Inferior parietal cortex (tissue), 1 donor: Measurements from ENCODE around the gene IARS2.
"Not testable (repeated sequence)": the region's sequence is repeated elsewhere in the genome, so short reads cannot be mapped to it uniquely, and the experiment has no call there.

Experiments used
- DNase-seq: peaks from one replicate; pipeline ENCODE4 v3.0.0-alpha.2; 2016; ENCODE audit errors: extremely low spot score

IARS2 gene

GRCh38 chr1:220112600-220112999 is 18.7 kb downstream of the IARS2 start:
- not testable (repeated sequence) for DNase-seq

GRCh38 chr1:220113136-220113695 is 19.3 kb downstream of the IARS2 start:
- no peak for DNase-seq

DNA sequence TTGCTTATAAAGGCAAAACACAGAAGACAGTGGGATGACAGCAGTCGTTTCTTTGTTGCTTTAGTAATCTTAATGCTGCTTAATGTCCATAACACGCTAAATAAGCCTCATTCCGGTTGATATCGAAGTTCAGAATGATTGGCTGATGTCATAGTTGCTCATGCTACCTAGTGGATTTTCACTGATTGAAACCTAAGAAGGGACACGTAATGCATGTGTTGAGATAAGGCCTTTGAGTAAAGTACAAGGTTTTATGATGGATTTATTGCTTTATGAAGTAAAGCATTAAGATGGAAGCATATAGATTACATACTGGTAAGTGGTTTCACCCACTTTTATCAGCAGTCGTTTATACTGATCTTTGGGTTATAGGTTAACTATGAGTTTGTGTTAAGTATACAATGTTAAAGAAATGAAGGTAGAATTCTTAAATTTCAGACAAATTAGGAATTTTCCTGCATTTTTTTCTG is 25.1 kb downstream of the IARS2 start:
- no peak for DNase-seq

GRCh38 chr1:220121791-220122530 is 28.0 kb downstream of the IARS2 start:
- DNase-seq: no peak

DNA sequence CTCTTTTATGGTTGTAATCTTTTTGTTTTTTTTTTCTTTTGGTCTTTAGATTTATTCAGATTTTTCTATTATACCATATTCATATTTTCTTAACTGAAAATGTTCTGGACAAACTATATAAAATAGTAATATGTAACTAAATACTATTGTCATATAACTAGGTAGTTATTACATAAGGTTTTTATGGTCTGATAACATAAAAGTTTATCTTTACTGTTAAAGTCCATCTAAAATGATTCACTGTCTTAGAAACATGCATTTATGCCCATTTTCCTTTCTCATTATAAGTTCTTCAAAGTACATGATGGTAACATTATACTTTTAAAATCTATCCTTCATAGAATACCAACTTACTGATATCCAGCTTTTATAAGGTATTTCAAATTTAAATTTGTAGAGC is 29.1 kb downstream of the IARS2 start:
- DNase-seq: no peak

DNA sequence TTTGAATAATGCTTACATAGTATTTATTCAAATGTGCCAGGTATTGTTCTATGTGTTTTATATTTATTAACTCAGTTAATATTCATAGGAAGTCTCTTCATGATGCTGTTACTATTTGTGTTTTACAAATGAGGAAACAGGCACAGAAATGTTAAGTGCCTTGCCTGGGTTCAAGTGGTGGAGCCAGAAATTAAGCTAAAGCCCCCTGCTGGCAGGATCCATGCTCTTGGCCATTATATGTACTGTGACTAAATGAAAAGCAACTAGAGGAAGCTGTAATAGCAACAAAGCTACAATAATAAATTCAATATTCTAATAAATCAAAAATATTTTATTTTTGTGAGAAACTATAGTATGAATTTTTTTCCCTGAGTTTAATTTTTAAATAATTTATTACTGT is 30.0 kb downstream of the IARS2 start:
- DNase-seq: no peak

DNA sequence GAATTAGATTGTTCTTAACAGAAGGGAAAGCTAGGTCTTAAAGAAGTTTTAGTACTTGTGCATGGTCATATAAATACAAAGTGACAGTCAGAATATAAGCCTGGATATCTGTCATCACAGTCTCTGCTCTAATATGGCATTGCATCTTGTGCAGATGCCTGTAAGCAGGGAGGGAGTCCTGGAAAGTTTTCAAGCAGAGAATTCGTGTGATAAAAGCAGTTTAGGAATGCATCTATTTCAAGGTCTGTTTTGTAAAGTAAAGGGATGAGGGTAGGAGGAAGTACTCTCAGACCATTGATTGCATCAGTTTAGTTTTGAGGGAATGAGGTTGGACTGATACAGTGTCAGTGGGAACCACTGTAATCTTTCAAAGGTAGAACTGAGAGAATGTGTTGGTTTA is 30.6 kb downstream of the IARS2 start:
- no peak for DNase-seq

DNA sequence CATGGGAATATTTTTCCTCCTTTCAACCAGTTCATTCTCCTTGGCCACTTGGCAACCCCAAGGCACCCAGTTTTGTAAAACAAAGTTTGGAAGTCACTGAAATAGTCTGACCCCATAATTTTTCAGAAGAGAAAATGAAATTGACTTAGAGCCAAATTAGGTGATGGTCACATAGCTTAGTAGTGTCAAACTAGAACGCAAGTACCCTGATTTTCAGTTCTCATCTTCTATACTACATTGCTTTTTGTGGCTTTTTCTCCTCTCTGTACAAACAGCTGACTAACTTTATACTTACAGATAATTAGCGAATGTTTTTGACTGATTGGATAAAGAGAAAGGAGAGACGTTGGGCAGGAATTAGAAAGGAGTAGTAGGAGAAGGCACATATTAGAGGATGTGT is 33.1 kb downstream of the IARS2 start:
- DNase-seq: no peak

- no peak for DNase-seq
Measured at GRCh38 chr1:220129479-220130210, 35.7 kb downstream of the IARS2 start.

GRCh38 chr1:220135755-220136154 is 41.8 kb downstream of the IARS2 start:
- no peak for DNase-seq

- no peak for DNase-seq
Measured at GRCh38 chr1:220137019-220137786, 43.3 kb downstream of the IARS2 start.

- no peak for DNase-seq
Measured at GRCh38 chr1:220139966-220140365, 46.0 kb downstream of the IARS2 start.

- no peak for DNase-seq
Measured at GRCh38 chr1:220144051-220144450, 50.1 kb downstream of the IARS2 start.

GRCh38 chr1:220149742-220150141 is 55.8 kb downstream of the IARS2 start:
- no peak for DNase-seq

DNA sequence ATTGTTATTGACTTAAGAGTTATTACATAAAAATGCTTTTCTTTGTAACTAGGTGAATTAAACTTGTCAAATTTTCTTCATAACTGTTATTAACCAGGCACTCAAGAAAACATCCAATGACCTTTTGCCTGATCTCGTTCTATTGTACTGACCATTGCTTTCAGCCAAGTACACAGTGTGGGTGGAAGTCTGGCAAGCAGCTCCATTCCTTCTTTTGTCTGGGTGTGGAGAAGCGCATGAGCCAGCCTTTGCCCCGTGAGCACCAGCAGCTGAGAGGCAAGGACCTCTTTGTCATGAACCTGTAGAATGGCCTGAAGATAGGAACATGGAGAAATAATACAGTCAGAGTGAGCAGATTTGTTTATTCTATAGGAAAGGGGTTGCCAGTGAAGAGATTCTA is 57.5 kb downstream of the IARS2 start:
- no peak for DNase-seq

DNA sequence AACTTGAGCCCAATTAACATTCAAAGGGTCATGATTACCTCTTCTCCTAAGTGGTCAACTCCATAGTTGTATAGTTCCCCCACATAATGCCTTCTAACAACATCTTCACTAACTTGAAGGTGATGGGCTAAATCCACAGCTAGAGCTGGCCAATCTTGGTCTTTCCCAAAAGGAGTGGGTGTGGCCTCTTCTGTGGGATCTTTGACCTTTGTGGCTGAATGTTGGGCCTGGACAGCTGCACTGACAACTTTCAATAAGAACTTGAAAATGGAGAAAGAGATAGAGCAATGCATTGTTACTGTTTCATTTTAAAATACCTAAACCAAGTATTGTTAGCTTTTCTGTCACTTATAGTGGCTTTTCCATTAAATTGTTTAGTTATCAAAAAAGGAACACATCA is 59.2 kb downstream of the IARS2 start:
- DNase-seq: no peak

DNA sequence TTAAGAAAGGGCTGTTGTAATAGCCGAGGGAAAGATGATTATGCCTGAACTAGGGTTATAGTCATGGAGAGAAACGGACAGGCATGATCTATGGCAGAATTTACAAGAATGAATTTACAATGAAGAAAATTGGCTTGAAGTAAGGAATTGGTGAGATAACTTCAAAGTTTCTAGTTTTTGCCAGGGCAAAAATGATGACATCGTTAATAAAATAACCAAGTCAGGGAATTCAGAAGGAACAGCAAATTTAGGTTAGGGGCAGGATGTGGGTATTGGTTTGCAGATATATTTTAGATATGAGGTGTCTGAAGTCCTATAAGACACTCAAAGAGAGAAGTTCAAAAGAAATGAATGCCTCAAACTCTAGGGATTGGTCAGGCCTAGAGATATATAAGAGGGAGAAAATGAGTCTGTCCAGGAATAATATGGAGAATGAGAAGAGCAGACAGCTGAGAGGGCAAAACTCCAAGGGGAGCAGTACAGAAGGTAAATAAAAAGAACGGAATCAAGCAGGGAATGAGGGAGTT is 62.8 kb downstream of the IARS2 start:
- no peak for DNase-seq

DNA sequence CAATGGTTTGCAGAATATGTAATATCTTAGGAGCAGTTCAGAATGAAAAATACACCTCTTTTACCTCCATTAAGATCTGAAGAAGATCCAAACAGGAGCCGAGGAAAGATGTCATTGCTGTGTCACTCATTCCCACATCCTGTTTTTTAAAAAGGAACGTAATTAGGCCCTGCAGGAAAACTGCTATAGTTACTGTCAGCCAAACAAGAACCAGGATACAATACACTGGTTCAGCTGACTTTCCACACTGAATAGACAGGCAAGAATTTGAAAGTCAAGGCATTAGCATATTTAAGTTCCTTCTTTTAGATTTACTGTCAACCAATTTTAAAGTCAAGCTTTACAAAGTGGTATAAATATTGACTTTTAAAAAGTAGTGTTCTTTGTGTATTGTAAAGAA is 63.8 kb downstream of the IARS2 start:
- no peak for DNase-seq

DNA sequence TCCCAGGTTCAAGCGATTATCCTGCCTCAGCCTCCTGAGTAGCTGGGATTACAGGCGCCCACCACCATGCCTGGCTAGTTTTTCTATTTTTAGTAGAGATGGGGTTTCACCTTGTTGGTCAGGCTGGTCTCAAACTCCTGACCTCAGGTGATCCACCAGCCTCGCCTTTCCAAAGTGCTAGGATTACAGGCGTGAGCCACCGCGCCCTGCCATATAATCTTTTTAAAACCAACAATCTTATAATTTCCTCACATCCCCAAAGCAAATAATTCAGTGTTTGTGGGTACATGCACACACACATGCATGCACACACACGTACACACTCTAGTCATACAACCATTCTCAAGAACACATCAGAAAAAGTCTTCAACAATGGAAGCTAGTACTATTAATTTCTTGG is 64.6 kb downstream of the IARS2 start:
- DNase-seq: not testable (repeated sequence)

DNA sequence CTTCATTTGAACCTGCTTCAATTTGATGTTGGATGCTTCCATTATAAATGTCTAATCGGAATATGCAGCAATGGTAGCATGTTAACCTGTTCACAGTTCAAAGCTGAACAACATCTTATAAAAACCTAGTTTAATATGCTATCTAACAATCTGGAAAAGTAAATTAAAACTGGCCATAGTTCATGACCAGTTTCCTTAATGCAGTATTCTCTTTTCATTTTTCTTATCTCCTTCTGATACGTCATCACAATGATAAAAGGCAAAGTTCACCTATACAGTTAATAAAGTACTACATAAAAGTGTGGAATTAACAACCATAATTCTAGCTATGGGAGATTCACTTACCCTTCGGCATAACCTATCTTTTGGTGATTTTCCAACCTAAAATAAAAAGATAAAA is 65.1 kb downstream of the IARS2 start:
- DNase-seq: no peak

DNA sequence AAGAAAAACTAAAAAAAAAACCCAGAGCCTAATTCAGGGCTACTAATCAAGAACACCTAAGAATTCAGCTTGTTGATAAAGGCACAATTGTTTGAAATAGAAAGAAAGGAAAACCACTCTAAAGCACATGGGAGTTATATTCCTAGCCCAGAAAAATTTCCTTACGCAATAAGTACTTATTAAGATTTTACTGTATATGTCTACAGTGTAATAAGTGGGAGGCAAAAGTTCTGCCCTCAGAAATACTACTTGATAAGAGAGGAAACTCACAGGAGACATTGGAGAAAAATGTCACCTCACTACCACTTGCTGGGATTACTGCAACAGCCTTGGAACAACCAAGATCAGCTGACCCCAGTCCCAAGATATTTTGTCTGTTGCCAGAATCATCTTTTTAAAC is 66.1 kb downstream of the IARS2 start:
- DNase-seq: no peak

DNA sequence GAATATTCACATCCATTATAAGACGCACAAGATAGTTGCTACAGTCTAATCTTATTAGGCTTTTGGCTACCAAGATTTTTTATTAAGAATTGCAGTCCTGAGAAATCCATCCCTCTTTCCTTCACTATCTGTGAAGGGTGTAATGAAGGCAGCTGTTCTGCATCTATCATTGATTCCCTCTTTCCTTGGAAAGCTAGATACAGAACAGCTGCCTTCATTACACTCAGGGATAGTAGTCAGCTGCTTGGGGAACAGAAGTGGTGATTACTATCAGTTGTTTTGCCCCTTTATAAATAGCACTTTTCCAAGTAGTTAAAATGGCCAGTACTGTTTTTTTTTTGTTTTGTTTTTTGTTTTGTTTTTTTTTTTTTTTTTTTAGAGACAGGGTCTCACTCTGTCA is 70.2 kb downstream of the IARS2 start:
- no peak for DNase-seq
